HuH-7 (cell line): Measurements from ENCODE around the gene KRTAP2-2.
"Not testable (repeated sequence)": the region's sequence is repeated elsewhere in the genome, so short reads cannot be mapped to it uniquely, and the experiment has no call there.

ENCODE experiments used
- DNase-seq: peaks from one replicate; pipeline ENCODE4 v3.0.0; 2011; ENCODE audit warnings: low spot score

KRTAP2-2 gene

DNA sequence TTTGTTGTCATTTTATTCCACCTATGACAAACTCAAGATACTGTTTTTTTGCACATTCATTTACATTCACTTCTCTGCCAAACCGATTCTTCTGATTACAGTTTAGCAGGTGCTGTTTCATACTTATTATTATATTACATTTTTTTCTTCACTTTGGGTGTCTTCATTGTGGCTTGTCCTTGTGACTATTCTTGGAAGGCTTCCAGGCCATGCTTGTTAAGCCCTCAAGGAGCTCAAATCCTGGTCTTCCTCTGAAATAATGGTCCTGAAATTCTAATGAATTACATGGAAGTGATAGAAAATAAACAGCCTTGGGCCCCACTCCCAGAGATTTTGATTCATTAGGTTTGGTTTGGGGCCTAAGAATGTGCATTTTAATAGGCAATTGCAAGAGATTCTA, 9.3 kb upstream of the KRTAP2-2 start:
- no peak for DNase-seq

GRCh38 chr17:41063449-41063848, 8.4 kb upstream of the KRTAP2-2 start:
- DNase-seq: no peak

GRCh38 chr17:41061964-41062363, 6.9 kb upstream of the KRTAP2-2 start:
- DNase-seq: no peak

DNA sequence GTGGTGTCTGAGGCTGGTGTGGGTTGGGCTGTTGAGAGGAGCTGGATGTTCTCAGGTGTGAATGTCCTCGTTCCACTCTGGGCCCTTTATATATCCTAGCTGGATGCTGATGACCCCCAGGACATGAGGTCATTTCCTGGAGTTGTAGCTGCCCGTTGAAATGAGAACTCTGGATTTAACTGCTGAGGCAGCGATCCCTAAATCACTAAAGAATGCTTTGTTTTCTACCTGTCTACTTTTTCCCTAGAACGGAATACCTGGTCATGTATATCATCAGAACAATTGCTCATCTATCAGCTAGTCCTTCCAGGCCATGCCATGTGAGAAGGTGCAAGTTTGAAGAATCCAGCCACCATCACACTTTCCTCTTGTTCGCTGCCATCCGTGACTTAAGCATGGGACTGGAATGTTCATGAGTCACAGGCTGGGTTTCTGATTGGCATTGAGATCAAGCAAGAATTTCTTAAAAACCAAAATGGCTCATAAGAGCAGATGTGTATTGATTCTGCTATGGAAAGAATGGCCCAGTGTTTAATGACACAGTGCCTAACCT, 5.1 kb upstream of the KRTAP2-2 start, which contains the start of gene KRTAP2-3:
Gene KRTAP2-3, minus strand, starts transcription at position 63 of the 553 bp plus-strand sequence. CDS start 64 bp downstream, outside the sequence.
- DNase-seq: no peak

DNA sequence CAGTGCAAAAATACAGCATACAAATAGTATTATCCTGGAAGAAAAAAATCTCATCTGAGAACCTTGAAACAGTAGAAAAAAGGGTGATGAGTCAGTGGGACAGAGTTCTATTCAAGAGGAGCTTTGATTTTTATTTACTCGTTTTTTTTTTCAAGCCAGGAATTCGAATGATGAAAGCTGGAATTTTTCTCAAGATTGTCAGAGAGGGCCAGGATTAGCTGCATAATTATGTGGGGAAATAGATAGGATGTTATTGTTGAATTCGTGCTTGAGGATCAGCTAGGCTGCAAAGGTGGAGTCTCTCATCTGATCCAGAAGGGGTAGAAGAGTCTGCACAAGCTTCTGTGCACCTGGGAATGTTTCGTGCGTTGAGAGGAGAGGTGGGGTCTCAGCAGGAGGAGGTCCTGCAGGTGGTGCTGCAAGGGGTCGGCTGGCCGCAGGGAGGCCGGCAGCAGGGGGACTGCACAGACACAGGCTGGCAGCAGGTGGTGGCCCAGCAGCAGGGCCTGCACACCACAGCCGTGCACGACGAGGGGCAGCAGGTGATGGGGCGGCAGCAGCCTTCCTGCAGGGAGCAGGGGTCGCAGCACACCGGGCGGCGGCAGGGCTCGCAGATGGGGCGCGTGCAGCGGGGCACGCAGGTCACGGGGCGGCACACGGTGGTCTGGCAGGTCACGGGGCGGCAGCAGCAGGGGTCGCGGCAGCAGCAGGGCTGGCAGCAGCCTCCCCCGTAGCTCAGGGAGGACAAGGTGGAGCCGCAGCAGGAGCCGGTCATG, 4.4 kb upstream of the KRTAP2-2 start:
- not testable (repeated sequence) for DNase-seq

GRCh38 chr17:41058741-41059140, 3.7 kb upstream of the KRTAP2-2 start:
- no peak for DNase-seq

DNA sequence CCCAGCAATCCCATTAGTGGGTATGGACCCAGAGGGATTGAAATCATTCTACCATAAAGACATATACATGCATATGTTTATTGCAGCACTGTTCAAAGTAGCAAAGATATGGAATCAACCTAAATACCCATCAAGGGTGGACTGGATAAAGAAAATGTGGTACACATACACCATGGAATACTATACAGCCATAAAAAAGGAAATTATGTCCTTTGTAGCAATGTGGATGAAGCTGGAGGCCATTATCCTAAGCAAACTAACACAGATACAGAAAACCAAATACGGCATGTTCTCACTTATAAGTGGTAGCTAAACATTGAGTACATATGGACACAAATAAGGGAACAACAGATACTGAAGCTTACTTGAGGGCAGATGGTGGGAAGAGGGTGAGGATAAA, 2.5 kb upstream of the KRTAP2-2 start:
- DNase-seq: no peak

DNA sequence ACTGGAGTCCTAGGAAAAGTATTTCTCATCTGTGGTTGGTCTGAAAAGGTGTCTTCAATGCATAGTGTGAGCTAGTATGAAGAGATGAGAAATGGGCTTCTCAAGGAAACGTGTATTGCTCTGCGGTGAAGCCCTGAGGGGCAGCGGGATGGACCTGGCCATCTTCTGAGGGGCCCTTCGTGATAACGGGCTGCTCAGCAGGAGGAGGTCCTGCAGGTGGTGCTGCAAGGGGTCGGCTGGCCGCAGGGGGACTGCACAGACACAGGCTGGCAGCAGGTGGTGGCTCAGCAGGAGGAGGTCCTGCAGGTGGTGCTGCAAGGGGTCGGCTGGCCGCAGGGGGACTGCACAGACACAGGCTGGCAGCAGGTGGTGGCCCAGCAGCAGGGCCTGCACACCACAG, 474 bp downstream of the KRTAP2-2 start:
- not testable (repeated sequence) for DNase-seq

DNA sequence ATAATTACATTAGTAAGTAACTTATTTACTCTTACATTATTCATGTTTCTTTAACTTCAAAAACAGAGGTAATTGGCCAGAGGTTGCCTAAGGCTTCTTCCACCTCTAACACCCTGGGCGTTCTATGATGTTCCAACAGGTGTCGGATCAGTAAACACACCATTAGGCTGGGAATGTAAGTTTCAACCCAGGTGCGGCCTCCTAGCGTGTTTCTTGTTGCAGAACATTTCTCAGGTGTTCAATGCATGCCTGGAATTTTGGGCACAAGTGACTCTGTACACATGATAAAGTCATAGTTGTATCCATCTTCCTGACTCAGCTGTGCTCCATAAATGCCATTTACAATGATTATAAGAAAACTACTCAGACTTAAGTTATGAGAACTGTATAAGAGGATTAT, 1.0 kb downstream of the KRTAP2-2 start:
- no peak for DNase-seq

DNA sequence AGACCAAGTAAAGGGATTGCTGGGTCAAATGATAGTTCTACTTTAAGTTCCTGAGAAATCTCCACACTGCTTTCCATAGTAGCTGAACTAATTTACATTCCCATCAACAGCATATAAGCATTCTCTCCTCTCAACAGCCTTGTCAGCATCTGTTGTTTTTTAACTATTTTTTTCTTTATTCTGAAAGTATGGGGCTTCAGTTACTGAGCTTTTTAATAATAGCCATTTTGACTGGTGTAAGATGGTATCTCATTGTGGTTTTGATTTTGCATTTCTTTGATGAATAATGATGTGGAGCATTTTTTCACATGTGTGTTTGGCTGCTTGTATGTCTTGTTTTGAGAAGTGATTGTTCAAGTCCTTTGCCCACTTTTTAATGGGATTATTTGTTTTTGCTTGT, 2.5 kb downstream of the KRTAP2-2 start:
- DNase-seq: no peak

GRCh38 chr17:41049110-41049509, 5.9 kb downstream of the KRTAP2-2 start:
- no peak for DNase-seq

GRCh38 chr17:41048441-41048840, 6.6 kb downstream of the KRTAP2-2 start:
- no peak for DNase-seq

- DNase-seq: not testable (repeated sequence)
Observed at GRCh38 chr17:41046735-41047465, 8.1 kb downstream of the KRTAP2-2 start, which contains the start of gene KRTAP2-1. Gene KRTAP2-1 (minus strand): TSS chr17:41047316. CDS start chr17:41047267, 49 bp downstream.

DNA sequence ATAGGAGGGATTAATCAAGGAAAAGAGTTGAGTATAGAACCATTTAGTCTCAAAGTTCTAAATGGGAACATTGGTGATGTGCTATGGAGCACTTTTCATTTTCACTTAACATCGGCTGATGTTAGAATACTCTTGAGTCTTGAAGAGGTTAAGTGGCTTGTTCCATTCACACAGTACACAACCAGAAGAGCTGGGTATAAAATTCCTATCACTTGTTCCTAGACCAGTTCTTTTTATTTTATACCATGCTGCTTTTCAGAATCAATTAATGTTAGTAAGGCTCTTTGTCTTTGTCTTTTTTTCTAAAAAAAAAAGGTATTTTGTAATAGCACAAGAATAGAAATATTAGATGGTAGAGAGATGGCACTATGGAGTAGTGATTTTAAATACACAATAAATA, 12.1 kb downstream of the KRTAP2-2 start:
- DNase-seq: no peak

GRCh38 chr17:41040783-41041571, 14.1 kb downstream of the KRTAP2-2 start, which contains the start of gene KRTAP1-1:
Gene KRTAP1-1 (minus strand): TSS chr17:41041450. CDS start chr17:41041397, 53 bp downstream.
- not testable (repeated sequence) for DNase-seq

DNA sequence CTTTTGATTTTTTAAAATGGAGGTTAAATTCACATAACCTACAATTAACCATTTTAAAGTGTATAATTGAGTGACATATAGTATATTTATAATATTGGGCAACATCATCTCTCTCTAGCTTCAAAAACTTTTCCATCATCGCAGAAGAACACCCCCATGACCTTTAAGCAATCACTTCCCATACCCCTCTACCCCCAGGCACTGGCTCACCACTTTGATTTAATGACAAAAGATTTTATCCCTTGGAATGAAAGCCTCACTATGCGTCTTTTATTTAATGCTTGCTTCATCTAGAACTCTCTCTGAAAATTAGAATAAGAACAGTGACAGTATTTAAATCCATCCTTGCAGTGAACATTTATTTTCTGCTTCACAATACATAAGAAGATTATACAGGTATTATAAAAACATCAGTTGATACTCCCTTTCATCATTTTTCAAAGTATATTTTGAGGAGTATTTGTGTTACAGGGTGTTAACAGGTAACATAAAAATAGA, 17.1 kb downstream of the KRTAP2-2 start:
- no peak for DNase-seq

GRCh38 chr17:41034346-41034935, 20.6 kb downstream of the KRTAP2-2 start, which contains the start of gene KRTAP1-3:
Gene KRTAP1-3 (minus strand): TSS chr17:41034874. CDS start chr17:41034821, 53 bp downstream.
- not testable (repeated sequence) for DNase-seq

GRCh38 chr17:41029633-41030245, 25.3 kb downstream of the KRTAP2-2 start, which contains the start of gene KRTAP1-4:
Gene KRTAP1-4 (minus strand): TSS chr17:41030195. CDS start chr17:41030078, 117 bp downstream.
- DNase-seq: no peak

GRCh38 chr17:41026715-41027471, 28.1 kb downstream of the KRTAP2-2 start, which contains the start of gene KRTAP1-5:
Gene KRTAP1-5 (minus strand): TSS chr17:41027208. CDS start chr17:41027155, 53 bp downstream.
- DNase-seq: no peak

GRCh38 chr17:41024697-41025096, 30.3 kb downstream of the KRTAP2-2 start:
- DNase-seq: no peak
